Dedifferentiated amniotic fluid mesenchymal stem cell (primary cell): ENCODE results near the gene SRRT.

ENCODE experiments used
- DNase-seq: peaks from one replicate; pipeline ENCODE4 v3.0.0-alpha.2; 2016; ENCODE audit errors: extremely low spot score

The SRRT gene

GRCh38 chr7:100855515-100855914 is 19.4 kb upstream of the SRRT start:
- DNase-seq = no peak

GRCh38 chr7:100856871-100857282 is 18.0 kb upstream of the SRRT start:
- DNase-seq = no peak

- DNase-seq = no peak
Measured at GRCh38 chr7:100859856-100860255, 15.0 kb upstream of the SRRT start.

- no peak for DNase-seq
Measured at GRCh38 chr7:100860702-100861615, 13.9 kb upstream of the SRRT start.

DNA sequence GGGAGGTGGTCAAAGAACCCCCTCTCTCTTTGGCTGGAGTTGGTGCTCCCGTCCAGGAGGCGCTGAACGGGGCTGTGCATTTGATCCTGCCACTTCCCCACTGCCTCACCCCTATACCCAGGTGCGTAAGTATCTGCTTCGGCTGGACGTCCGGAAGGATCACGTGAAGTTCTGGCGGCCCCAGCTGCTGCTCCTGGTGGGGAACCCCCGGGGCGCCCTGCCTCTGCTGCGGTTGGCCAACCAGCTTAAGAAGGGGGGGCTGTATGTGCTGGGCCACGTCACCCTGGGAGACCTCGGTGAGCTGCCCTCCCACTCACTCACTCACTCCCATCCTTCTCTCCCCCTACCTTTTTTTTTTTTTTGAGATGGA is 13.3 kb upstream of the SRRT start:
- no peak for DNase-seq

- no peak for DNase-seq
Measured at GRCh38 chr7:100863406-100863950, 11.4 kb upstream of the SRRT start.

DNA sequence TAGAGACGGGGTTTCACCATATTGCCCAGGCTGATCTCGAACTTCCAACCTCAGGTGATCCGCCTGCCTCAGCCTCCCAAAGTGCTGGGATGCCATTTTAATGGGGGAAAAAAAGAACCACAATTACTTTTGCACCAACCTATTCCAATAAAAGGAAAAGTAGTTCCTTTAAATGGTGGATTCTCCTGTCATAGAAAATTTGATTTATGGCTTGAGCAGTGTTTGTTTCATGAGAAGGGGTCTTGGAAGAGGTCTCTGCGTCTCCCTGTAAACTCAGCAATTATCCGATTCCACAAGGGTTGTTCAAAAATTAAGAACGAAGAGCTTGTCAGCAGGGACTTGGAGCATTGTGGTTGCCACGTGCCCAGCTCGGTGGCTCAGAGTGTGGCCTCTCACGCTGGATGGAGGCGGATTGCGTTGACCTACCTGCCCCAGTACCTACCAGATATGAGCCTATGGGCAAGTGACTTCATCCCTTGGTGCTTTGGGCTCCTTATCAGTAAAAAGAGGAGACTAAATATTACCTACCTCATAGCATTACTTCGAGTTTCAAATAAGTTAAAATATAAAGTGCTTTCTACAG is 10.5 kb upstream of the SRRT start:
- DNase-seq = no peak

DNA sequence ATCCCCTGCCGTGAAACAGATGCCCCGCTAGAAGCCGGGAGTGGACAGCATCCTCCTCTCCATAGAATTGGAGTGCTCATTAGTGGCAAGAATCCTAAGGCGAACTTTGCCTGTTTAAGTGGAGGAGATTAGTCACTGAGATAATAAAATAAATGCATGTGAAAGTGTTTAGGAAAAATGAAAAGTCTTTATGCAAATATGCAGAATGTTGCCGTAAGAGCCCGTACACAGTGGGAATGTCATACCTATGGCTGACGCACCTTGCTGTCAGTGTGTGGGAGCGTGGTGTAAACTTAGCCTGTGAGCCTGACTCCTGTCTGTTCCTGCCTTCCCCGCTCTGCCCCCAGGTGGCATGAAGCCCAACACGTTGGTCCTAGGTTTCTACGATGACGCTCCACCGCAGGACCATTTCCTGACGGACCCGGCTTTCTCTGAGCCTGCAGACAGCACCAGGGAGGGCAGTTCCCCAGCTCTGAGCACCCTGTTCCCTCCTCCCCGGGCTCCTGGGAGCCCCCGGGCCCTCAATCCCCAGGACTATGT is 9.5 kb upstream of the SRRT start:
- DNase-seq = no peak

- no peak for DNase-seq
Measured at GRCh38 chr7:100865938-100866728, 8.8 kb upstream of the SRRT start.

DNA sequence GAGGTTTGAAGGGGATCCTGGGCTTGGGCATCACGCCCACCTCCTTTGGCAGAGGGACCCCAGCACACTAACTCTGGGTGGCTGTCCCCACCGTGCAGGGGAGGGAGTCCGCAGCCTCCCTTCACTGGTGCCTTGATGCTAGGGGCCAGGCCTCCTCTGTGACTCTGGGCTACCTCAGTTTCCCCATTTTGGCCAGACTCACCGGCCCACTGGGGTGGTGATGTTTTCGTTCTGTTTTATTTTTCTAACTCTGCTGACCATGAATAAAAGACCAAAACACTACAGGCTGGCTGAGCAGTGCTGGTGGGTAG is 8.2 kb upstream of the SRRT start:
- no peak for DNase-seq

GRCh38 chr7:100867040-100867775 is 7.7 kb upstream of the SRRT start, which contains the start of gene TRIP6:
TSS of gene TRIP6 (plus strand) at chr7:100867387. CDS start at chr7:100867498, 111 bp downstream.
- DNase-seq = peak; percentile 92

DNA sequence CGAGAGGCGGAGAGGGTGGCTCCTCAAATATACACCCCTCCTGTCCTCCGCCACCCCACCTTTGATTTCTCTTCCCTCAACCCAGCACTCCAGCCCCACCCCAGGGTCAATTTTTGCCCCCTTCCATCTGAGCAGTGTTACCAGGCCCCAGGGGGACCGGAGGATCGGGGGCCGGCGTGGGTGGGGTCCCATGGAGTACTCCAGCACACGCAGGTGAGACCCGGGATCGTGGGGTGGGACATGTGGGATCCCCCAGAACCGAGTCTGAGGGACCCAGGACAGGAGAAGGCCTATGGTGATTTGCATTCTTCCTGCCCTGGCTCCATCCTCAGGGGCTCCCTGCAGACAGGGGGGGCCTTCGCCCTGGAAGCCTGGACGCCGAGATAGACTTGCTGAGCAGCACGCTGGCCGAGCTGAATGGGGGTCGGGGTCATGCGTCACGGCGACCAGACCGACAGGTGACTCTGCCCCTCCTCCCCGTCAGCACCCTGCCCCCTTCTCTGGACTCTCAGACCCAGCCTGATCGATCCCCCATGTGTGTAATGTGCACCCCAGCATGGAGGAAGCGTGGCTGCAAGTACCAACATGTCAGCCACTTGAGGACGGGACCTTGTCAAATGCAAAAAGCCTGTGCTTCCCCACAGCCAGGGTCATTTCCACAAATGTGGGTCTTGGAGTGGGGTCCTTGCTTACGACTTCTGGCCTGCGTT is 7.0 kb upstream of the SRRT start:
- DNase-seq = no peak

DNA sequence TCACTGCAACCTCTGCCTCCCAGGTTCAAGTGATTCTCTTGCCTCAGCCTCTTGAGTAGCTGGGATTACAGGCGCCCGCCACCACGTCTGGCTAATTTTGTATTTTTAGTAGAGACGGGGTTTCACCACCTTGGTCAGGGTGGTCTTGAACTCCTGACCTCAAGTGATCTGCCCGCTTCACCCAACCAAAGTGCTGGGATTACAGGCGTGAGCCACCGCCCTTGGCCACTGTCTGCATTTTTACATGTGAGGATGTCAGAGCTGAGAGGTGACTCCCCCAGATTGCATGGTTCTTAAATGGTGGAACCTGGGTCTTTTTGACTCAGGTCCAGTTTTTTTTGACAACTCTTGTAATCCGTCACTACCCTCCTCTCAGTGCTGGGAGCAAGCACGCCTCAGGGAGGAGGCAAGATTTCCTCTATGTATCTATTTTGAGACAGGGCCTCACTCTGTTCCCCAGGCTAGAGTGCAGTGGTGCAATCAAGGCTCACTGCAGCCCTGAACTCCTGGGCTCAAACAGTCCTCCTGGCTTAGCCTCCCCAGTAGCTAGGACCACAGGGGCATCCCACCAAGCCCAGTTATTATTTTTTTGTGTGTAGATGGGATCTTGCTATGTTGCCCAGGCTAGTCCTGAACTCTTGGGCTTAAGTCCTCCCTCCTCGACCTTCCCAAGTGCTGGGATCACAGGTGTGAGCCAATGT is 1.2 kb upstream of the SRRT start:
- DNase-seq = no peak

DNA sequence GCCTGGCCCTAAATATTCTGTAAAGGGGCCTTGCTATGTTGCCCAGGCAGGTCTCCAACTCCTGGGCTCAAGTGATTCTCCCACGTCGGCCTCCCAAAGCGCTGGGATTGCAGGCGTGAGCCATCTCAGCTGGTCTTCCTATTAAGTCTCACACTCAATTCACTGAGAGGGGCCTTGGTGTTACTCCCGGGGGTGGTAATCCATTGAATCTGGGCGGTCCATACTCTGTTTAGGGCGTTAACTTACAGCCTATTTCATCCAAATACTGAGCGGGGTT is 665 bp upstream of the SRRT start:
- no peak for DNase-seq

DNA sequence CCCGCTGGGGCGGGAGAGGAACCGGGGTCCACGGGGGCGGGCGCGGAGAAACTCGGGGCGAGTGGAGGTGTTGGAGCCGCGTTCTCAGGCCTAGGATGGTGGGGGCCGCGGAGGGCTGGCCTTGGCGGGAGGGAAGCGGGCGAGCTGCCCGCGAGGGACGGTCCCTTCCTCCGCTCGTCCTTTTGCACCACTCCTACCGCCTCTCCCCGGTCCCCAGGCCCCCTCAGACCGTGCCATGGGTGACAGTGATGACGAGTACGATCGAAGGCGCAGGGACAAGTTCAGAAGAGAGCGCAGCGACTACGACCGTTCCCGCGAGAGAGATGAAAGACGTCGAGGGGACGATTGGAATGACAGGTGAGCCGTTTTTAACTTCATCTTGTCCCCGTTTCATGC is 451 bp downstream of the SRRT start:
- peak; percentile 21 for DNase-seq

- DNase-seq = no peak
Measured at GRCh38 chr7:100878013-100878412, 3.1 kb downstream of the SRRT start.

DNA sequence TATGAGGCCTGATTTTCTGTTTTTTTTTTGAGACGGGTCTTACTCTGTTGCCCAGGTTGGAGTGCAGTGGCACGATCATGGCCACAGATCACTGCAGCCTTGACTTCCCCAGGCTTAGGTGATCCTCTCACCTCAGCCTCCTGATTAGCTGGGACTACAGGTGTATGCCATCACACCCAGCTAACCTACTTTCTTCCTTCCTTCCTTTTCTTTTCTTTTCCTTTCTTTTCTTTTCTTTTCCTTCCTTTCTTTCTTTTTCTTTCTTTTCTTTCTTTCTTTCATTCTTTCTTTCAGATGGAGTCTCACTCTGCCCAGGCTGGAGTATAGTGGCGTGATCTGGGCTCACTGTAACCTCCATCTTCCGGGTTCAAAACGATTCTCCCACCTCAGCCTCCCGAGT is 3.8 kb downstream of the SRRT start:
- no peak for DNase-seq

- no peak for DNase-seq
Measured at GRCh38 chr7:100879685-100880261, 4.9 kb downstream of the SRRT start.

- no peak for DNase-seq
Measured at GRCh38 chr7:100880645-100881044, 5.7 kb downstream of the SRRT start.

DNA sequence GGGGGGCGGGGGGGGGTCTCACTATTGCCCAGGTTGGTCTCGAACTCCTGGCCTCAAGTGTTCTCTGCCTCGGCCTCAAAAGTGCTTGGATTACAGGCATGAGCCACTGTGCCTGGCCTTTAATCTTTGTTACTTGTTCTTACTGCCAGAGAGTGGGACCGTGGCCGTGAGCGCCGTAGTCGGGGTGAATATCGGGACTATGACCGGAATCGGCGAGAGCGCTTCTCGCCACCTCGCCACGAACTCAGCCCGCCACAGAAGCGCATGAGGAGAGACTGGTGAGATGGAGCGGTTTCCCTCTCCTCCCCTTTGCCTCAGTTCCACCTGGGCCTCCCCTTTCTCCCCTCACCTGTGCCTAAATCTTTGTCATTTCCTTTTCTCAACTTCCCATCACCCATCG is 6.2 kb downstream of the SRRT start:
- DNase-seq = no peak
